Measurements from ENCODE around the gene MMD. TPM values are rescaled to one million over a fixed set of nuclear protein-coding genes. Genes with fewer than 3 reads are reported as not detected.
"Not testable (repeated sequence)": the region's sequence is repeated elsewhere in the genome, so short reads cannot be mapped to it uniquely, and the experiment has no call there.

MMD gene
- total and polyA plus RNA-seq, 9 donors: 10.0 to 18.8 (median 17.4) TPM

- WGBS (ENCODE audit: insufficient coverage): 86% methylated on average over 1 of the region's 4 CpGs
- Histone ChIP-seq H3K36me3 (ENCODE audit: control insufficient read depth, insufficient read depth, low read length) (no peaks in the 10 kb centered on the region), H3K27me3 (ENCODE audit: control insufficient read depth, insufficient read depth, low read length) (no peaks in the 10 kb centered on the region), H3K9me3 (replicated peaks; ENCODE audit: control insufficient read depth, low read depth, low read length) (no peaks in the 10 kb centered on the region), H3K4me3 (ENCODE audit: low read length) (no peak overlapping the region), H3K4me1 (ENCODE audit: control insufficient read depth, insufficient read depth, low read length) (peaks cover 5% of the 10 kb centered on the region), H3K27ac (ENCODE audit: low read length) (no peak overlapping the region)
- DNase-seq: no peak
Measured at GRCh38 chr17:55435408-55435807, 13.8 kb upstream of the MMD start.

- no peaks in the 10 kb centered on the region for H3K27me3 ChIP-seq (ENCODE audit: control insufficient read depth, insufficient read depth, low read length)
- DNase-seq: no peak
- no CpG with 5 or more reads among the region's 1 CpG for WGBS (ENCODE audit: insufficient coverage)
- H3K36me3 ChIP-seq (ENCODE audit: control insufficient read depth, insufficient read depth, low read length): no peaks in the 10 kb centered on the region
- peaks cover 5% of the 10 kb centered on the region for H3K4me1 ChIP-seq (ENCODE audit: control insufficient read depth, insufficient read depth, low read length)
- no peaks in the 10 kb centered on the region for H3K9me3 ChIP-seq (replicated peaks; ENCODE audit: control insufficient read depth, low read depth, low read length)
- H3K27ac ChIP-seq (ENCODE audit: low read length): no peak overlapping the region
- no peak overlapping the region for H3K4me3 ChIP-seq (ENCODE audit: low read length)
Measured at GRCh38 chr17:55434721-55435120, 13.1 kb upstream of the MMD start.

GRCh38 chr17:55433629-55434422 lies 12.2 kb upstream of the MMD start:
- H3K9me3 ChIP-seq (replicated peaks; ENCODE audit: control insufficient read depth, low read depth, low read length): no peaks in the 10 kb centered on the region
- H3K27ac ChIP-seq (ENCODE audit: low read length): no peak overlapping the region
- H3K27me3 ChIP-seq (ENCODE audit: control insufficient read depth, insufficient read depth, low read length): no peaks in the 10 kb centered on the region
- H3K4me1 ChIP-seq (ENCODE audit: control insufficient read depth, insufficient read depth, low read length): peaks cover 5% of the 10 kb centered on the region
- DNase-seq: peak; percentile 41
- H3K4me3 ChIP-seq (ENCODE audit: low read length): no peak overlapping the region
- 40% methylated on average over 1 of the region's 7 CpGs for WGBS (ENCODE audit: insufficient coverage)
- H3K36me3 ChIP-seq (ENCODE audit: control insufficient read depth, insufficient read depth, low read length): no peaks in the 10 kb centered on the region

- WGBS (ENCODE audit: insufficient coverage): no CpG with 5 or more reads among the region's 7 CpGs
- no peaks in the 10 kb centered on the region for H3K27me3 ChIP-seq (ENCODE audit: control insufficient read depth, insufficient read depth, low read length)
- peaks cover 5% of the 10 kb centered on the region for H3K4me1 ChIP-seq (ENCODE audit: control insufficient read depth, insufficient read depth, low read length)
- no peak overlapping the region for H3K4me3 ChIP-seq (ENCODE audit: low read length)
- DNase-seq: no peak
- no peaks in the 10 kb centered on the region for H3K9me3 ChIP-seq (replicated peaks; ENCODE audit: control insufficient read depth, low read depth, low read length)
- no peak overlapping the region for H3K27ac ChIP-seq (ENCODE audit: low read length)
- no peaks in the 10 kb centered on the region for H3K36me3 ChIP-seq (ENCODE audit: control insufficient read depth, insufficient read depth, low read length)
Measured at GRCh38 chr17:55433029-55433628, 11.5 kb upstream of the MMD start.

- Histone ChIP-seq H3K36me3 (ENCODE audit: control insufficient read depth, insufficient read depth, low read length) (no peaks in the 10 kb centered on the region), H3K4me3 (ENCODE audit: low read length) (no peak overlapping the region), H3K27ac (ENCODE audit: low read length) (no peak overlapping the region), H3K9me3 (replicated peaks; ENCODE audit: control insufficient read depth, low read depth, low read length) (no peaks in the 10 kb centered on the region), H3K27me3 (ENCODE audit: control insufficient read depth, insufficient read depth, low read length) (no peaks in the 10 kb centered on the region), H3K4me1 (ENCODE audit: control insufficient read depth, insufficient read depth, low read length) (peaks cover 5% of the 10 kb centered on the region)
- 63% methylated on average over 2 of the region's 4 CpGs for WGBS (ENCODE audit: insufficient coverage)
- no peak for DNase-seq
Measured at GRCh38 chr17:55432358-55433028, 10.9 kb upstream of the MMD start.

GRCh38 chr17:55431914-55432313 lies 10.3 kb upstream of the MMD start:
- no CpG with 5 or more reads among the region's 1 CpG for WGBS (ENCODE audit: insufficient coverage)
- H3K36me3 ChIP-seq (ENCODE audit: control insufficient read depth, insufficient read depth, low read length): not testable (repeated sequence)

GRCh38 chr17:55430541-55431288 lies 9.1 kb upstream of the MMD start:
- Histone ChIP-seq H3K9me3 (replicated peaks; ENCODE audit: control insufficient read depth, low read depth, low read length) (no peaks in the 10 kb centered on the region), H3K4me1 (ENCODE audit: control insufficient read depth, insufficient read depth, low read length) (peaks cover 5% of the 10 kb centered on the region), H3K4me3 (ENCODE audit: low read length) (no peak overlapping the region), H3K27me3 (ENCODE audit: control insufficient read depth, insufficient read depth, low read length) (no peaks in the 10 kb centered on the region), H3K36me3 (ENCODE audit: control insufficient read depth, insufficient read depth, low read length) (no peaks in the 10 kb centered on the region), H3K27ac (ENCODE audit: low read length) (peak overlapping the region; percentile 72)
- DNase-seq: peak; percentile 28
- 50% methylated on average over 2 of the region's 4 CpGs for WGBS (ENCODE audit: insufficient coverage)

More at GRCh38 chr17:55431914-55432313, 10.3 kb upstream of the MMD start:
- not testable (repeated sequence) for H3K4me3 ChIP-seq (ENCODE audit: low read length); H3K4me1 ChIP-seq (ENCODE audit: control insufficient read depth, insufficient read depth, low read length); H3K27me3 ChIP-seq (ENCODE audit: control insufficient read depth, insufficient read depth, low read length); H3K27ac ChIP-seq (ENCODE audit: low read length); H3K9me3 ChIP-seq (replicated peaks; ENCODE audit: control insufficient read depth, low read depth, low read length); DNase-seq

- peaks cover 2% of the 10 kb centered on the region for H3K4me1 ChIP-seq (ENCODE audit: control insufficient read depth, insufficient read depth, low read length)
- H3K9me3 ChIP-seq (replicated peaks; ENCODE audit: control insufficient read depth, low read depth, low read length): no peaks in the 10 kb centered on the region
- no peak overlapping the region for H3K27ac ChIP-seq (ENCODE audit: low read length)
- no peak overlapping the region for H3K4me3 ChIP-seq (ENCODE audit: low read length)
- no peaks in the 10 kb centered on the region for H3K36me3 ChIP-seq (ENCODE audit: control insufficient read depth, insufficient read depth, low read length)
- DNase-seq: no peak
- no CpG with 5 or more reads among the region's 2 CpGs for WGBS (ENCODE audit: insufficient coverage)
- H3K27me3 ChIP-seq (ENCODE audit: control insufficient read depth, insufficient read depth, low read length): no peaks in the 10 kb centered on the region
Measured at GRCh38 chr17:55427587-55427882, 5.9 kb upstream of the MMD start.

GRCh38 chr17:55426851-55427586 lies 5.4 kb upstream of the MMD start:
- H3K4me3 ChIP-seq (ENCODE audit: low read length): no peak overlapping the region
- WGBS (ENCODE audit: insufficient coverage): no CpG with 5 or more reads among the region's 2 CpGs
- no peak overlapping the region for H3K27ac ChIP-seq (ENCODE audit: low read length)
- peaks cover 4% of the 10 kb centered on the region for H3K4me1 ChIP-seq (ENCODE audit: control insufficient read depth, insufficient read depth, low read length)
- H3K27me3 ChIP-seq (ENCODE audit: control insufficient read depth, insufficient read depth, low read length): no peaks in the 10 kb centered on the region
- H3K36me3 ChIP-seq (ENCODE audit: control insufficient read depth, insufficient read depth, low read length): no peaks in the 10 kb centered on the region
- DNase-seq: no peak
- no peaks in the 10 kb centered on the region for H3K9me3 ChIP-seq (replicated peaks; ENCODE audit: control insufficient read depth, low read depth, low read length)

All from muscle of leg (tissue), 11 donors.